GM23338 (cell line): Measurements from ENCODE around the gene PEA15. TPM values are rescaled to one million over a fixed set of nuclear protein-coding genes. Genes with fewer than 3 reads are reported as not detected.

ENCODE experiments used
- ATAC-seq: fragments of 200-7000 bp; cut with Tn5 transposase; 3 replicates; pipeline ENCODE4 v1.9.1; 2020
- DNase-seq: peaks from one replicate; pipeline ENCODE4 v3.0.0-alpha.2; 2015; ENCODE audit warnings: low spot score
- H2AFZ ChIP-seq: fragments of 200-600 bp; sonication (generic); 2 replicates; pipeline ENCODE4 v1.8.0; 2016; ENCODE audit warnings: antibody characterized with exemption, mild to moderate bottlenecking, moderate library complexity
- H3F3A ChIP-seq: fragments of 200-600 bp; sonication (generic); replicated peaks from 2 replicates; pipeline ENCODE4 v1.8.0; 2017; ENCODE audit warnings: antibody characterized with exemption, mixed run types, low read depth
- H3K27ac ChIP-seq: fragments of 200-600 bp; sonication (generic); 2 replicates; pipeline ENCODE4 v1.6.1; 2016; ENCODE audit warnings: low read depth
- H3K27me3 ChIP-seq: fragments of 200-600 bp; sonication (generic); 2 replicates; pipeline ENCODE4 v1.8.0; 2016; ENCODE audit warnings: mild to moderate bottlenecking, mixed run types, moderate library complexity; ENCODE audit not compliant: insufficient read depth
- H3K36me3 ChIP-seq: fragments of 200-600 bp; sonication (generic); 2 replicates; pipeline ENCODE4 v1.8.0; 2016; ENCODE audit warnings: mild to moderate bottlenecking; ENCODE audit not compliant: insufficient read depth
- H3K4me1 ChIP-seq: fragments of 200-600 bp; sonication (generic); 2 replicates; pipeline ENCODE4 v1.8.0; 2016; ENCODE audit warnings: mild to moderate bottlenecking, moderate library complexity; ENCODE audit not compliant: insufficient read depth
- H3K4me2 ChIP-seq: fragments of 200-600 bp; sonication (generic); 2 replicates; pipeline ENCODE4 v1.7.1; 2017; ENCODE audit warnings: mixed run types
- H3K4me3 ChIP-seq: fragments of 200-600 bp; sonication (generic); 2 replicates; pipeline ENCODE4 v1.6.1; 2016; ENCODE audit warnings: mixed run types
- H3K79me2 ChIP-seq: fragments of 200-600 bp; sonication (generic); replicated peaks from 2 replicates; pipeline ENCODE4 v1.8.0; 2017; ENCODE audit warnings: mild to moderate bottlenecking; ENCODE audit not compliant: insufficient read depth
- H3K9me2 ChIP-seq: fragments of 200-600 bp; sonication (generic); 2 replicates; pipeline ENCODE4 v1.8.0; 2017; ENCODE audit not compliant: insufficient read depth
- H4K20me1 ChIP-seq: fragments of 200-600 bp; sonication (generic); replicated peaks from 2 replicates; pipeline ENCODE4 v1.8.0; 2017; ENCODE audit warnings: mild to moderate bottlenecking; ENCODE audit not compliant: insufficient read depth
- H3K27ac Mint-ChIP-seq: 2 replicates; pipeline ENCODE4 v1.8.0; 2020; ENCODE audit warnings: inconsistent platforms, mild to moderate bottlenecking, moderate library complexity, mixed read lengths
- H3K27me3 Mint-ChIP-seq: 3 replicates; pipeline ENCODE4 v1.8.0; 2022; ENCODE audit warnings: low read depth, mild to moderate bottlenecking, moderate library complexity, mixed read lengths, inconsistent platforms; ENCODE audit not compliant: insufficient read depth, poor library complexity
- H3K36me3 Mint-ChIP-seq: 3 replicates; pipeline ENCODE4 v1.8.0; 2021; ENCODE audit warnings: low read depth, mild to moderate bottlenecking, inconsistent platforms, moderate library complexity, mixed read lengths
- H3K4me1 Mint-ChIP-seq: 3 replicates; pipeline ENCODE4 v1.8.0; 2020; ENCODE audit warnings: mild to moderate bottlenecking, inconsistent platforms, mixed read lengths
- H3K4me3 Mint-ChIP-seq: 3 replicates; pipeline ENCODE4 v1.8.0; 2021; ENCODE audit warnings: moderate library complexity, mild to moderate bottlenecking, inconsistent platforms, mixed read lengths
- H3K9me3 Mint-ChIP-seq: 3 replicates; pipeline ENCODE4 v1.8.0; 2020; ENCODE audit warnings: moderate library complexity, mild to moderate bottlenecking, inconsistent platforms, mixed read lengths
- CREB1 ChIP-seq: fragments of 250-450 bp; sonication (Bioruptor Pico); IDR thresholded peaks from 2 replicates; pipeline ENCODE4 v1.5.0; 2020; ENCODE audit warnings: low read depth, mild to moderate bottlenecking, moderate library complexity
- EZH2 ChIP-seq: fragments of 200-600 bp; sonication (generic); IDR thresholded peaks from one replicate; pipeline ENCODE4 v1.8.0; 2017; ENCODE audit warnings: antibody characterized with exemption, mild to moderate bottlenecking, low read depth; ENCODE audit not compliant: unreplicated experiment
- POLR2AphosphoS5 ChIP-seq: IDR thresholded peaks from 2 replicates; pipeline ENCODE4 v1.6.1; 2016; ENCODE audit warnings: antibody characterized with exemption, low read depth
- STAT1 ChIP-seq: IDR thresholded peaks from one replicate; pipeline ENCODE4 v1.6.1; 2016; ENCODE audit warnings: antibody characterized with exemption; ENCODE audit not compliant: unreplicated experiment
- ZNF114 ChIP-seq: fragments of 250-450 bp; sonication (Bioruptor Pico); IDR thresholded peaks from 2 replicates; pipeline ENCODE4 v1.5.0; 2020; ENCODE audit warnings: mild to moderate bottlenecking, moderate library complexity
- ZNF331 ChIP-seq: fragments of 250-450 bp; sonication (Bioruptor Pico); IDR thresholded peaks from 2 replicates; pipeline ENCODE4 v1.5.0; 2020; ENCODE audit warnings: low read depth, mild to moderate bottlenecking, moderate library complexity
- polyA plus RNA-seq: library from polyadenylated mRNA; unstranded; fragments of >200 nt; fragmentation: Nextera tagmentation; extraction: Ambion mirVana; gene quantifications from 2 replicates; pipeline ENCODE4 v1.2.1, GENCODE V29; 2016
- total RNA-seq: library from RNA; depleted of rRNA; stranded (reverse); fragments of >200 nt; shearing (Covaris generic); gene quantifications from 2 replicates; pipeline ENCODE4 v1.2.3, GENCODE V29; 2014
- TF ChIP-seq, protein P1 (sequence below): IDR thresholded peaks from 2 replicates; pipeline ENCODE4 v1.6.1; 2016; ENCODE audit warnings: antibody characterized with exemption
- TF ChIP-seq, protein P2 (sequence below), 2 experiments: fragments of 200-600 bp in 1 of 2; sonication (generic) in 1 of 2; conservative IDR thresholded peaks; 2 replicates each; pipeline versions ENCODE4 v1.5.1 to v1.6.1; 2016 to 2017; ENCODE audit warnings: antibody characterized with exemption in 2 of 2, low read depth in 2 of 2, mild to moderate bottlenecking in 2 of 2, moderate library complexity in 1 of 2
- TF ChIP-seq, protein P3 (sequence below): IDR thresholded peaks from one replicate; pipeline ENCODE4 v1.6.1; 2018; ENCODE audit warnings: antibody characterized with exemption; ENCODE audit not compliant: unreplicated experiment
- TF ChIP-seq, protein P4 (sequence below): fragments of 250-450 bp; sonication (Bioruptor Pico); IDR thresholded peaks from 2 replicates; pipeline ENCODE4 v1.5.0; 2020; ENCODE audit warnings: mild to moderate bottlenecking, moderate library complexity

PEA15 gene
- total and polyA plus RNA-seq, 2 experiments from 2014 or later: 60.3 to 80.8 TPM

DNA sequence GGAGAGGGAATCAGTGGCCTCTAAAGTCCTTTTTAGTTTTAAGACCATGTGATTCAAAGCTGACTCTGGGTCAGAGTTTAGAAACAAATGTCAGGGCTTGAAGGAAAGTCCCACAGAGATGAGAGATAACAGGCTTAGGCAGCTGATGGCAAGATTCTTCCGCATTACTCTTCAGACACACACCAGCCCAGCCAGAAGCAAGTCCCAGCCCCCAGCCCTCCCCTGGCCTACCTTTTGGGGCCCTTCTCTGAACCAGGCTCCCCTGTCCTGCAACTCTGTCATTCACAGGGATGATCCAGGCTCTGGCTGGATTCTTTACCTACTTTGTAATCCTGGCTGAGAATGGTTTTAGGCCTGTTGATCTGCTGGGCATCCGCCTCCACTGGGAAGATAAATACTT lies 28.0 kb upstream of the PEA15 start:
- Mint-ChIP-seq H3K4me3 (no peak overlapping the region), H3K4me1 (peaks cover 21% of the 10 kb centered on the region), H3K9me3 (no peaks in the 10 kb centered on the region; the same call in 1 of the 3 replicates), H3K36me3 (no peaks in the 10 kb centered on the region; the same call in 2 of the 3 replicates), H3K27me3 (peaks cover 11% of the 10 kb centered on the region), H3K27ac (no peak overlapping the region)
- ATAC-seq (peak; percentile 59), DNase-seq (no peak)
- peak overlapping the region; percentile 93 for H2AFZ ChIP-seq
- peaks cover 17% of the 10 kb centered on the region for H3K4me1 ChIP-seq
- H3K27ac ChIP-seq: no peak overlapping the region
- no peaks in the 10 kb centered on the region for H3F3A ChIP-seq
- no peak overlapping the region for H3K4me2 ChIP-seq
- TF ChIP-seq, protein P1, sequence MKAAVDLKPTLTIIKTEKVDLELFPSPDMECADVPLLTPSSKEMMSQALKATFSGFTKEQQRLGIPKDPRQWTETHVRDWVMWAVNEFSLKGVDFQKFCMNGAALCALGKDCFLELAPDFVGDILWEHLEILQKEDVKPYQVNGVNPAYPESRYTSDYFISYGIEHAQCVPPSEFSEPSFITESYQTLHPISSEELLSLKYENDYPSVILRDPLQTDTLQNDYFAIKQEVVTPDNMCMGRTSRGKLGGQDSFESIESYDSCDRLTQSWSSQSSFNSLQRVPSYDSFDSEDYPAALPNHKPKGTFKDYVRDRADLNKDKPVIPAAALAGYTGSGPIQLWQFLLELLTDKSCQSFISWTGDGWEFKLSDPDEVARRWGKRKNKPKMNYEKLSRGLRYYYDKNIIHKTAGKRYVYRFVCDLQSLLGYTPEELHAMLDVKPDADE: no peak
- no peak for TF ChIP-seq POLR2AphosphoS5
- TF ChIP-seq, protein P2, sequence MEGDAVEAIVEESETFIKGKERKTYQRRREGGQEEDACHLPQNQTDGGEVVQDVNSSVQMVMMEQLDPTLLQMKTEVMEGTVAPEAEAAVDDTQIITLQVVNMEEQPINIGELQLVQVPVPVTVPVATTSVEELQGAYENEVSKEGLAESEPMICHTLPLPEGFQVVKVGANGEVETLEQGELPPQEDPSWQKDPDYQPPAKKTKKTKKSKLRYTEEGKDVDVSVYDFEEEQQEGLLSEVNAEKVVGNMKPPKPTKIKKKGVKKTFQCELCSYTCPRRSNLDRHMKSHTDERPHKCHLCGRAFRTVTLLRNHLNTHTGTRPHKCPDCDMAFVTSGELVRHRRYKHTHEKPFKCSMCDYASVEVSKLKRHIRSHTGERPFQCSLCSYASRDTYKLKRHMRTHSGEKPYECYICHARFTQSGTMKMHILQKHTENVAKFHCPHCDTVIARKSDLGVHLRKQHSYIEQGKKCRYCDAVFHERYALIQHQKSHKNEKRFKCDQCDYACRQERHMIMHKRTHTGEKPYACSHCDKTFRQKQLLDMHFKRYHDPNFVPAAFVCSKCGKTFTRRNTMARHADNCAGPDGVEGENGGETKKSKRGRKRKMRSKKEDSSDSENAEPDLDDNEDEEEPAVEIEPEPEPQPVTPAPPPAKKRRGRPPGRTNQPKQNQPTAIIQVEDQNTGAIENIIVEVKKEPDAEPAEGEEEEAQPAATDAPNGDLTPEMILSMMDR (conservative IDR thresholded peaks at IDR 0.05; ENCODE audit: low read depth in 2 of 2): no peak
- TF ChIP-seq EZH2: no peak
- no peak for TF ChIP-seq STAT1
- no peak for TF ChIP-seq CREB1 (CRISPR knock-in tag)
- no peak for TF ChIP-seq ZNF114 (CRISPR knock-in tag)
- no peak for TF ChIP-seq ZNF331 (CRISPR knock-in tag)
- no peaks in the 10 kb centered on the region for H3K27me3 ChIP-seq
- H3K9me2 ChIP-seq: peaks cover 13% of the 10 kb centered on the region
- no peaks in the 10 kb centered on the region for H3K79me2 ChIP-seq
- H3K36me3 ChIP-seq: no peaks in the 10 kb centered on the region
- H4K20me1 ChIP-seq: no peaks in the 10 kb centered on the region
- H3K4me3 ChIP-seq: no peak overlapping the region

DNA sequence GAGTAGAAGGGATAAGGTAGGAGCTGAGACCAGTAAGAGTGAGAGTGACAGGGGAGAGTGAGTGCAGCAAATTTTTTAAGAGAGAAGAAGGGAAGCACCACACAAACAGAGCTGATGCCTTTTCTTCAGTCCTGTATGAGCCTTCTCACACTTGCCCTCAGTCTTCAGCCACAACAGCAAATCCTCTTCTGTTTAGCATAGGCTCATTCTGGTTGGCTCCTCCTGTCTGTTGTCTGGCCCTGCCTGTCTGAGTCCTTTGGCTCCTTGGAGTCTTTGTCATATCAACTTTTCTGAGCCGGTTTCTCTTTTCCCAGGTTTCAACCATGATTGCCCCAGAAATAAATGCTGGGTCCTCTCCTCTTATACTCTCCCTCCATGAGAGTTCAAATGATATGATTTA lies 27.5 kb upstream of the PEA15 start:
- Histone ChIP-seq H4K20me1 (no peaks in the 10 kb centered on the region), H2AFZ (peak overlapping the region; percentile 93), H3K36me3 (no peaks in the 10 kb centered on the region), H3K4me1 (peaks cover 13% of the 10 kb centered on the region), H3K27me3 (no peaks in the 10 kb centered on the region), H3K9me2 (peaks cover 13% of the 10 kb centered on the region), H3K4me3 (no peak overlapping the region), H3K27ac (no peak overlapping the region), H3K4me2 (no peak overlapping the region), H3K79me2 (no peaks in the 10 kb centered on the region), H3F3A (no peaks in the 10 kb centered on the region)
- no peaks in the 10 kb centered on the region; the same call in 1 of the 3 replicates for H3K9me3 Mint-ChIP-seq
- H3K4me3 Mint-ChIP-seq: no peak overlapping the region
- H3K36me3 Mint-ChIP-seq: no peaks in the 10 kb centered on the region; the same call in 2 of the 3 replicates
- H3K27ac Mint-ChIP-seq: no peak overlapping the region
- H3K27me3 Mint-ChIP-seq: peaks cover 11% of the 10 kb centered on the region
- H3K4me1 Mint-ChIP-seq: peaks cover 16% of the 10 kb centered on the region
- ATAC-seq (peak; percentile 85), DNase-seq (peak; percentile 30)
- TF ChIP-seq, protein P3, sequence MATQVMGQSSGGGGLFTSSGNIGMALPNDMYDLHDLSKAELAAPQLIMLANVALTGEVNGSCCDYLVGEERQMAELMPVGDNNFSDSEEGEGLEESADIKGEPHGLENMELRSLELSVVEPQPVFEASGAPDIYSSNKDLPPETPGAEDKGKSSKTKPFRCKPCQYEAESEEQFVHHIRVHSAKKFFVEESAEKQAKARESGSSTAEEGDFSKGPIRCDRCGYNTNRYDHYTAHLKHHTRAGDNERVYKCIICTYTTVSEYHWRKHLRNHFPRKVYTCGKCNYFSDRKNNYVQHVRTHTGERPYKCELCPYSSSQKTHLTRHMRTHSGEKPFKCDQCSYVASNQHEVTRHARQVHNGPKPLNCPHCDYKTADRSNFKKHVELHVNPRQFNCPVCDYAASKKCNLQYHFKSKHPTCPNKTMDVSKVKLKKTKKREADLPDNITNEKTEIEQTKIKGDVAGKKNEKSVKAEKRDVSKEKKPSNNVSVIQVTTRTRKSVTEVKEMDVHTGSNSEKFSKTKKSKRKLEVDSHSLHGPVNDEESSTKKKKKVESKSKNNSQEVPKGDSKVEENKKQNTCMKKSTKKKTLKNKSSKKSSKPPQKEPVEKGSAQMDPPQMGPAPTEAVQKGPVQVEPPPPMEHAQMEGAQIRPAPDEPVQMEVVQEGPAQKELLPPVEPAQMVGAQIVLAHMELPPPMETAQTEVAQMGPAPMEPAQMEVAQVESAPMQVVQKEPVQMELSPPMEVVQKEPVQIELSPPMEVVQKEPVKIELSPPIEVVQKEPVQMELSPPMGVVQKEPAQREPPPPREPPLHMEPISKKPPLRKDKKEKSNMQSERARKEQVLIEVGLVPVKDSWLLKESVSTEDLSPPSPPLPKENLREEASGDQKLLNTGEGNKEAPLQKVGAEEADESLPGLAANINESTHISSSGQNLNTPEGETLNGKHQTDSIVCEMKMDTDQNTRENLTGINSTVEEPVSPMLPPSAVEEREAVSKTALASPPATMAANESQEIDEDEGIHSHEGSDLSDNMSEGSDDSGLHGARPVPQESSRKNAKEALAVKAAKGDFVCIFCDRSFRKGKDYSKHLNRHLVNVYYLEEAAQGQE: no peak
- TF ChIP-seq, protein P4, sequence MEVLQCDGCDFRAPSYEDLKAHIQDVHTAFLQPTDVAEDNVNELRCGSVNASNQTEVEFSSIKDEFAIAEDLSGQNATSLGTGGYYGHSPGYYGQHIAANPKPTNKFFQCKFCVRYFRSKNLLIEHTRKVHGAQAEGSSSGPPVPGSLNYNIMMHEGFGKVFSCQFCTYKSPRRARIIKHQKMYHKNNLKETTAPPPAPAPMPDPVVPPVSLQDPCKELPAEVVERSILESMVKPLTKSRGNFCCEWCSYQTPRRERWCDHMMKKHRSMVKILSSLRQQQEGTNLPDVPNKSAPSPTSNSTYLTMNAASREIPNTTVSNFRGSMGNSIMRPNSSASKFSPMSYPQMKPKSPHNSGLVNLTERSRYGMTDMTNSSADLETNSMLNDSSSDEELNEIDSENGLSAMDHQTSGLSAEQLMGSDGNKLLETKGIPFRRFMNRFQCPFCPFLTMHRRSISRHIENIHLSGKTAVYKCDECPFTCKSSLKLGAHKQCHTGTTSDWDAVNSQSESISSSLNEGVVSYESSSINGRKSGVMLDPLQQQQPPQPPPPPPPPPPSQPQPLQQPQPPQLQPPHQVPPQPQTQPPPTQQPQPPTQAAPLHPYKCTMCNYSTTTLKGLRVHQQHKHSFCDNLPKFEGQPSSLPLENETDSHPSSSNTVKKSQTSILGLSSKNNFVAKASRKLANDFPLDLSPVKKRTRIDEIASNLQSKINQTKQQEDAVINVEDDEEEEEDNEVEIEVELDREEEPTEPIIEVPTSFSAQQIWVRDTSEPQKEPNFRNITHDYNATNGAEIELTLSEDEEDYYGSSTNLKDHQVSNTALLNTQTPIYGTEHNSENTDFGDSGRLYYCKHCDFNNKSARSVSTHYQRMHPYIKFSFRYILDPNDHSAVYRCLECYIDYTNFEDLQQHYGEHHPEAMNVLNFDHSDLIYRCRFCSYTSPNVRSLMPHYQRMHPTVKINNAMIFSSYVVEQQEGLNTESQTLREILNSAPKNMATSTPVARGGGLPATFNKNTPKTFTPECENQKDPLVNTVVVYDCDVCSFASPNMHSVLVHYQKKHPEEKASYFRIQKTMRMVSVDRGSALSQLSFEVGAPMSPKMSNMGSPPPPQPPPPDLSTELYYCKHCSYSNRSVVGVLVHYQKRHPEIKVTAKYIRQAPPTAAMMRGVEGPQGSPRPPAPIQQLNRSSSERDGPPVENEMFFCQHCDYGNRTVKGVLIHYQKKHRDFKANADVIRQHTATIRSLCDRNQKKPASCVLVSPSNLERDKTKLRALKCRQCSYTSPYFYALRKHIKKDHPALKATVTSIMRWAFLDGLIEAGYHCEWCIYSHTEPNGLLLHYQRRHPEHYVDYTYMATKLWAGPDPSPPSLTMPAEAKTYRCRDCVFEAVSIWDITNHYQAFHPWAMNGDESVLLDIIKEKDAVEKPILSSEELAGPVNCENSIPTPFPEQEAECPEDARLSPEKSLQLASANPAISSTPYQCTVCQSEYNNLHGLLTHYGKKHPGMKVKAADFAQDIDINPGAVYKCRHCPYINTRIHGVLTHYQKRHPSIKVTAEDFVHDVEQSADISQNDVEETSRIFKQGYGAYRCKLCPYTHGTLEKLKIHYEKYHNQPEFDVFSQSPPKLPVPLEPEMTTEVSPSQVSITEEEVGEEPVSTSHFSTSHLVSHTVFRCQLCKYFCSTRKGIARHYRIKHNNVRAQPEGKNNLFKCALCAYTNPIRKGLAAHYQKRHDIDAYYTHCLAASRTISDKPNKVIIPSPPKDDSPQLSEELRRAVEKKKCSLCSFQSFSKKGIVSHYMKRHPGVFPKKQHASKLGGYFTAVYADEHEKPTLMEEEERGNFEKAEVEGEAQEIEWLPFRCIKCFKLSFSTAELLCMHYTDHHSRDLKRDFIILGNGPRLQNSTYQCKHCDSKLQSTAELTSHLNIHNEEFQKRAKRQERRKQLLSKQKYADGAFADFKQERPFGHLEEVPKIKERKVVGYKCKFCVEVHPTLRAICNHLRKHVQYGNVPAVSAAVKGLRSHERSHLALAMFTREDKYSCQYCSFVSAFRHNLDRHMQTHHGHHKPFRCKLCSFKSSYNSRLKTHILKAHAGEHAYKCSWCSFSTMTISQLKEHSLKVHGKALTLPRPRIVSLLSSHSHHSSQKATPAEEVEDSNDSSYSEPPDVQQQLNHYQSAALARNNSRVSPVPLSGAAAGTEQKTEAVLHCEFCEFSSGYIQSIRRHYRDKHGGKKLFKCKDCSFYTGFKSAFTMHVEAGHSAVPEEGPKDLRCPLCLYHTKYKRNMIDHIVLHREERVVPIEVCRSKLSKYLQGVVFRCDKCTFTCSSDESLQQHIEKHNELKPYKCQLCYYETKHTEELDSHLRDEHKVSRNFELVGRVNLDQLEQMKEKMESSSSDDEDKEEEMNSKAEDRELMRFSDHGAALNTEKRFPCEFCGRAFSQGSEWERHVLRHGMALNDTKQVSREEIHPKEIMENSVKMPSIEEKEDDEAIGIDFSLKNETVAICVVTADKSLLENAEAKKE (CRISPR knock-in tag): no peak
- no peak for TF ChIP-seq POLR2AphosphoS5
